Trophoblast cell (in vitro differentiated cells and primary cell): ENCODE results near the gene SUSD1.
"Not testable (repeated sequence)": the region's sequence is repeated elsewhere in the genome, so short reads cannot be mapped to it uniquely, and the experiment has no call there.

Source experiments
- DNase-seq, 2 donors: peaks; one replicate each; pipeline ENCODE4 v3.0.0-alpha.2; 2016
- H2AFZ ChIP-seq: 2 replicates; pipeline ENCODE4 v1.6.1; 2013; ENCODE audit warnings: low read length, moderate library complexity, mild to moderate bottlenecking; ENCODE audit not compliant: insufficient read depth, poor library complexity
- H2AK5ac ChIP-seq: 2 replicates; pipeline ENCODE4 v1.6.1; 2013; ENCODE audit warnings: mild to moderate bottlenecking, low read length
- H2BK120ac ChIP-seq: 2 replicates; pipeline ENCODE4 v1.6.1; 2013; ENCODE audit warnings: low read length, mild to moderate bottlenecking, moderate library complexity; ENCODE audit not compliant: insufficient read depth, poor library complexity
- H2BK12ac ChIP-seq: 2 replicates; pipeline ENCODE4 v1.6.1; 2013; ENCODE audit warnings: mild to moderate bottlenecking, low read length, moderate library complexity
- H2BK5ac ChIP-seq: 2 replicates; pipeline ENCODE4 v1.6.1; 2013; ENCODE audit warnings: low read length, low read depth, moderate library complexity, mild to moderate bottlenecking; ENCODE audit not compliant: poor library complexity
- H3K14ac ChIP-seq: 2 replicates; pipeline ENCODE4 v1.6.1; 2013; ENCODE audit warnings: mild to moderate bottlenecking, low read length
- H3K18ac ChIP-seq: 2 replicates; pipeline ENCODE4 v1.6.1; 2013; ENCODE audit warnings: mild to moderate bottlenecking, low read length
- H3K23ac ChIP-seq: 2 replicates; pipeline ENCODE4 v1.6.1; 2013; ENCODE audit warnings: low read length
- H3K27ac ChIP-seq: 2 replicates; pipeline ENCODE4 v1.5.1; 2013; ENCODE audit warnings: low read depth, mild to moderate bottlenecking, inconsistent platforms, low read length, moderate library complexity
- H3K27me3 ChIP-seq: 2 replicates; pipeline ENCODE4 v1.6.1; 2013; ENCODE audit warnings: inconsistent platforms, mild to moderate bottlenecking, low read length, moderate library complexity; ENCODE audit not compliant: insufficient read depth
- H3K36me3 ChIP-seq, 2 experiments: 1 replicate in 1 of 2; 2 replicates in 1 of 2; pipeline ENCODE4 v1.6.1; 2013; ENCODE audit warnings: low read length in 2 of 2, mild to moderate bottlenecking in 2 of 2, moderate library complexity in 1 of 2; ENCODE audit not compliant: insufficient read depth in 2 of 2, control insufficient read depth in 1 of 2
- H3K4ac ChIP-seq: 2 replicates; pipeline ENCODE4 v1.6.1; 2013; ENCODE audit warnings: low read depth, mild to moderate bottlenecking, low read length, moderate library complexity
- H3K4me1 ChIP-seq, 2 experiments: 1 replicate in 1 of 2; 2 replicates in 1 of 2; pipeline ENCODE4 v1.6.1; 2013; ENCODE audit warnings: low read length in 2 of 2, mild to moderate bottlenecking in 2 of 2, moderate library complexity in 1 of 2; ENCODE audit not compliant: insufficient read depth in 2 of 2, control insufficient read depth in 1 of 2
- H3K4me2 ChIP-seq: 2 replicates; pipeline ENCODE4 v1.6.1; 2013; ENCODE audit warnings: inconsistent platforms, mild to moderate bottlenecking, low read length, moderate library complexity
- H3K4me3 ChIP-seq: 2 replicates; pipeline ENCODE4 v1.5.1; 2013; ENCODE audit warnings: mild to moderate bottlenecking, low read depth, low read length, inconsistent platforms
- H3K79me1 ChIP-seq: one replicate; pipeline ENCODE4 v1.6.1; 2013; ENCODE audit warnings: low read length
- H3K79me2 ChIP-seq: 2 replicates; pipeline ENCODE4 v1.6.1; 2013; ENCODE audit warnings: low read length, mild to moderate bottlenecking; ENCODE audit not compliant: control insufficient read depth, insufficient read depth, poor library complexity
- H3K9ac ChIP-seq: 2 replicates; pipeline ENCODE4 v1.6.1; 2013; ENCODE audit warnings: mild to moderate bottlenecking, low read length
- H3K9me3 ChIP-seq: 2 replicates; pipeline ENCODE4 v1.6.1; 2013; ENCODE audit warnings: low read depth, mild to moderate bottlenecking, control low read depth, inconsistent platforms, low read length; ENCODE audit not compliant: insufficient read depth
- H4K12ac ChIP-seq: 2 replicates; pipeline ENCODE4 v1.6.1; 2013; ENCODE audit warnings: low read depth, mild to moderate bottlenecking, low read length, moderate library complexity
- H4K8ac ChIP-seq: 2 replicates; pipeline ENCODE4 v1.6.1; 2013; ENCODE audit warnings: low read depth, mild to moderate bottlenecking, low read length, moderate library complexity
- H4K91ac ChIP-seq: one replicate; pipeline ENCODE4 v1.6.1; 2013; ENCODE audit warnings: low read depth, mild to moderate bottlenecking, low read length, moderate library complexity
- whole genome bisulfite sequencing: extraction: QIAGEN DNeasy Blood & Tissue Kit; methylation state at CpG from one replicate; pipeline ENCODE4 v1.1.7; 2013; ENCODE audit warnings: missing lambda C conversion rate; ENCODE audit not compliant: insufficient read length, insufficient coverage; ENCODE audit errors: extremely low coverage; 5-methylcytosine and 5-hydroxymethylcytosine counted together

The SUSD1 gene

DNA sequence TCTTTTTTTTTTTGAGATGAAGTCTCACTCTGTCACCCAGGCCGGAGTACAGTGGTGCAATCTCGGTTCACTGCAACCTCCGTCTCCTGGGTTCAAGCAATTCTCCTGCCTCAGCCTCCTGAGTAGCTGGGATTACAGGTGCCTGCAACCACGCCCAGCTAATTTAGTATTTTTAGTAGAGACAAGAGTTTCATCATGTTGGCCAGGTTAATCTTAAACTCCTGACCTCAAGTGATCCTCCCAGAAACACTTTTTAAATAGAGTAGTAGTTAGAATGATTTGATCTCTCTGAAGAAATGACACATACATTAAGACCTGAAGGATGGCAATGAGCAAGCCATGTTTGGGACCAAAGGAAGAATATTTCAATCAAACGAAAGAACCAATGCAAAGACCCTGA, 46.7 kb downstream of the SUSD1 start:
- not testable (repeated sequence) for H4K12ac ChIP-seq, H3K18ac ChIP-seq, H2AK5ac ChIP-seq, H3K27ac ChIP-seq, H3K4me3 ChIP-seq, H3K27me3 ChIP-seq, H3K23ac ChIP-seq, H2BK120ac ChIP-seq, H3K4me1 ChIP-seq, H3K9ac ChIP-seq, H3K36me3 ChIP-seq, H3K79me1 ChIP-seq, H3K79me2 ChIP-seq, H3K9me3 ChIP-seq, H2AFZ ChIP-seq, H2BK12ac ChIP-seq, H4K8ac ChIP-seq, H3K14ac ChIP-seq, H3K4me2 ChIP-seq, H4K91ac ChIP-seq, H2BK5ac ChIP-seq, DNase-seq, H3K4ac ChIP-seq
- WGBS, result no CpG with 5 or more reads among the region's 5 CpGs

DNA sequence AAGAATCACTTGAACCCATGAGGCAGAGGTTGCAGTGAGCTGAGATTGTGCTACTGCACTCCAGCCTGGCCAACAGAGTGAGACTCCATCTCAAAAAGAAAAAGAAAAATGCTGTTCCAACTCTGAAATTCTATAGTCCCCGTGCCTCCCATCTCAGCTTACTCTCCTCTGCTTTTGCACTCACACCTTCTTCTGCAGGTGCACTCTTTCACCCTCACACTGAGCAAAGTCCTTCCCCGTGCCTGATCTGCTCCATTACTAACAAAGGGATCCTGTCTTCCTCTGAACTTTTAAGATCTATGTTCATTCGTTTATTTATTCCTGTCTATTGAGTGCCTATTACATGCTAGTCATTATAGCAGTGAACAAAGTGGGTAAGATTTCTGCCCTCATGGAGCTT, 47.8 kb downstream of the SUSD1 start:
- H3K4me3 ChIP-seq, result no peak overlapping the region
- H3K27ac ChIP-seq, result no peak overlapping the region
- H3K9ac ChIP-seq, result no peak overlapping the region

DNA sequence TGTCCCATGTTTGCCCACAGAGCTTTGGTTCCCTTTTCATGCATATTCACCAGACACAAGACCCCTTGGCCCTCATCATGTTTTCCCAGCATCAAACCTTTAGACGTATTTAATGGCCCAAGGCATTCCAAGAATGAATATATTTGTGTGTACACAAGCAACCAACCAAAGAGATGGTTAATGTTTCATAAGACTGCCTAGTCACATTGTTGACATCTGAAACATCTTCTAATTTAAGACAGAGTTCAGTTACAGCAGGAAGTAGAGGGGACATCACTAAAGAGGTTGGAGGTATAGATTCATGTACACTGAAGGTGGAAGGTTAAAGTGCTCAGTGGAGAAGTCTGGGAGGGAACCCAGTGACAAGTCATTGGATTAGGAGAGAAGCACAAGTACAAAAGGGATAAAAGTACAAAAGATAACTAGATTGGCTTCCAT, 49.1 kb downstream of the SUSD1 start:
- no peak overlapping the region for H2BK120ac ChIP-seq
- DNase-seq, result peak in 1 of 2 donors; percentile 60
- no peak overlapping the region for H3K23ac ChIP-seq
- no peak overlapping the region for H2BK12ac ChIP-seq
- H3K79me2 ChIP-seq, result no peaks in the 10 kb centered on the region
- H3K79me1 ChIP-seq, result no peaks in the 10 kb centered on the region
- peaks cover 3 to 8% of the 10 kb centered on the region in 2 experiments for H3K36me3 ChIP-seq
- H3K18ac ChIP-seq, result no peak overlapping the region
- no peak overlapping the region for H4K8ac ChIP-seq
- no CpG with 5 or more reads among the region's 1 CpG for WGBS
- H3K27me3 ChIP-seq, result no peaks in the 10 kb centered on the region
- H3K14ac ChIP-seq, result no peak overlapping the region
- H2BK5ac ChIP-seq, result no peak overlapping the region
- H3K27ac ChIP-seq, result no peak overlapping the region
- H3K4me2 ChIP-seq, result no peak overlapping the region
- no peak overlapping the region for H2AK5ac ChIP-seq
- H3K9me3 ChIP-seq, result no peaks in the 10 kb centered on the region
- no peak overlapping the region for H3K4me3 ChIP-seq
- no peak overlapping the region for H4K12ac ChIP-seq
- H4K91ac ChIP-seq, result no peak overlapping the region
- no peak overlapping the region for H2AFZ ChIP-seq
- H3K4ac ChIP-seq, result no peak overlapping the region
- no peak overlapping the region for H3K9ac ChIP-seq
- peaks cover 3 to 4% of the 10 kb centered on the region in 2 experiments for H3K4me1 ChIP-seq

More for the DNA sequence above, 47.8 kb downstream of the SUSD1 start:
- no CpG with 5 or more reads among the region's 3 CpGs for WGBS
- H3K4ac ChIP-seq, result no peak overlapping the region
- H2BK120ac ChIP-seq, result no peak overlapping the region
- H3K18ac ChIP-seq, result no peak overlapping the region
- H2BK12ac ChIP-seq, result no peak overlapping the region
- H3K9me3 ChIP-seq, result no peaks in the 10 kb centered on the region
- no peaks in the 10 kb centered on the region for H3K79me1 ChIP-seq
- no peak overlapping the region for H3K4me2 ChIP-seq
- peaks cover 3 to 8% of the 10 kb centered on the region in 2 experiments for H3K36me3 ChIP-seq
- no peak for DNase-seq
- no peak overlapping the region for H2BK5ac ChIP-seq
- H2AFZ ChIP-seq, result no peak overlapping the region
- no peaks in the 10 kb centered on the region for H3K27me3 ChIP-seq
- no peak overlapping the region for H2AK5ac ChIP-seq
- peaks cover 0 to 3% of the 10 kb centered on the region in 2 experiments for H3K4me1 ChIP-seq
- no peak overlapping the region for H3K23ac ChIP-seq
- H4K91ac ChIP-seq, result no peak overlapping the region
- H4K8ac ChIP-seq, result no peak overlapping the region
- no peaks in the 10 kb centered on the region for H3K79me2 ChIP-seq
- H4K12ac ChIP-seq, result no peak overlapping the region
- no peak overlapping the region for H3K14ac ChIP-seq

DNA sequence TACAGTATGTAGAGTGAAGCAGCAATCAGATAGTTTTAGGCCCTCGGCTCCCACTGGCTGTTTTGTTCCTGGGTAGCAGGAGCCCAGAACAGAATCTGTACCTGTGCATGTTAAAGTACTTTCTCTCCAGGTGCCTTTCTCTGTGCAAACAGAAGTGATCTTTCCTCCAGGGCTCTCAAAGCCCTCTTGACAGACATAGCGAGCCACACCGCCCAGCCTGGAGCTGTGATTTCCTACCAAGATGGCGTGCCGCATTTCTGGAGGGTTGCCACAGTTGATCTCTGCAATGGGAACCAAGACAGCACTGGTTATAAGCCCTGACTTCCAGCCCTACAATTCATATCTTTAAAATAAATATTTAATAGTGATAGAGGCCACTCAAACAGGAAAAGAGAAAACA, 50.9 kb downstream of the SUSD1 start:
- Histone ChIP-seq H3K36me3 (peaks cover 3 to 8% of the 10 kb centered on the region in 2 experiments), H3K79me1 (peaks cover 8% of the 10 kb centered on the region), H2BK120ac (no peak overlapping the region), H3K18ac (no peak overlapping the region), H4K91ac (no peak overlapping the region), H3K27ac (no peak overlapping the region), H3K79me2 (peaks cover 3% of the 10 kb centered on the region), H2AK5ac (no peak overlapping the region), H3K14ac (no peak overlapping the region), H3K4ac (no peak overlapping the region), H3K27me3 (no peaks in the 10 kb centered on the region), H3K4me2 (no peak overlapping the region), H3K23ac (no peak overlapping the region), H4K8ac (no peak overlapping the region), H2AFZ (no peak overlapping the region), H4K12ac (no peak overlapping the region), H3K4me1 (peaks cover 16% of the 10 kb centered on the region in 2 experiments), H3K4me3 (no peak overlapping the region), H3K9me3 (no peaks in the 10 kb centered on the region), H2BK5ac (no peak overlapping the region), H3K9ac (no peak overlapping the region), H2BK12ac (no peak overlapping the region)
- WGBS, result no CpG with 5 or more reads among the region's 5 CpGs
- no peak for DNase-seq
